Left lung (tissue), 10 donors: ENCODE data around the gene HPS1. TPM values are rescaled to one million over a fixed set of nuclear protein-coding genes. Genes with fewer than 3 reads are reported as not detected.

Experiments
- ATAC-seq: fragments of 200-7000 bp; cut with Tn5 transposase; one replicate; pipeline ENCODE4 v1.9.1; 2020; ENCODE audit warnings: moderate library complexity
- DNase-seq, 4 donors: peaks; one replicate each; pipeline ENCODE4 v3.0.0-alpha.2; 2013 to 2020
- H3K27ac ChIP-seq, 2 donors: fragments of 200-600 bp; sonication (generic) in 1 of 2; one replicate each; pipeline versions ENCODE4 v1.5.0 to v1.8.0; 2020 to 2021
- H3K27me3 ChIP-seq, 2 donors: fragments of 200-600 bp; sonication (generic) in 1 of 2; one replicate each; pipeline versions ENCODE4 v1.5.0 to v1.8.0; 2020 to 2021
- H3K36me3 ChIP-seq, 2 donors: fragments of 200-600 bp; sonication (generic) in 1 of 2; one replicate each; pipeline versions ENCODE4 v1.5.0 to v1.8.0; 2020 to 2021
- H3K4me1 ChIP-seq, 2 donors: fragments of 200-600 bp; one replicate each; pipeline ENCODE4 v1.8.0; 2021
- H3K4me3 ChIP-seq, 2 donors: fragments of 200-600 bp; sonication (generic) in 1 of 2; one replicate each; pipeline versions ENCODE4 v1.5.0 to v1.8.0; 2020 to 2021; ENCODE audit warnings: mild to moderate bottlenecking in 1 of 2
- H3K9me3 ChIP-seq, 2 donors: fragments of 200-600 bp; sonication (generic) in 1 of 2; one replicate each; pipeline versions ENCODE4 v1.5.0 to v1.8.0; 2020 to 2021
- CTCF ChIP-seq, 2 donors: fragments of 200-600 bp; sonication (generic) in 1 of 2; IDR thresholded peaks; one replicate each; pipeline versions ENCODE4 v1.5.0 to v1.8.0; 2021; ENCODE audit warnings: antibody characterized with exemption in 2 of 2
- intact Hi-C, 2 donors: fragments of 100-400 bp; cut with DNase I; formaldehyde crosslinking; loops; one replicate each; pipeline versions ENCODE4 v1.11.2 to v1.14.2; 2022
- polyA plus RNA-seq, 6 donors: library from polyadenylated mRNA; unstranded; fragments of 120-200 nt; gene quantifications; one replicate each; pipeline ENCODE4 v1.2.1, GENCODE V29; 2013; ENCODE audit not compliant: insufficient read length in 6 of 6
- total RNA-seq, 2 donors: library from RNA; stranded (reverse); fragmentation: NEBNext Ultra II Directional; extraction: Animal tissue kit (Norgen Biotek cat#: 25700); gene quantifications; one replicate each; pipeline ENCODE4 v1.2.1, GENCODE V29; 2021
- donor health status: DM: no; HTN: yes; CAD: no.
- donor health status: DM: no; HTN: no; CAD: no.

HPS1 gene
- total and polyA plus RNA-seq, 8 donors: 32.1 to 95.0 (median 36.8) TPM

- peak; percentile 20 for ATAC-seq
- Histone ChIP-seq H3K4me3 (no peak overlapping the region), H3K4me1 (peaks cover 0 to 4% of the 10 kb centered on the region in 2 donors), H3K36me3 (peaks cover 0 to 8% of the 10 kb centered on the region in 2 donors), H3K27me3 (no peaks in the 10 kb centered on the region), H3K9me3 (no peaks in the 10 kb centered on the region), H3K27ac (no peak overlapping the region)
- no peak for TF ChIP-seq CTCF (IDR thresholded peaks at IDR 0.05)
- intact Hi-C loops: no loop called here
- peak in 2 of 4 donors; percentile 69 to 78 for DNase-seq
Observed at GRCh38 chr10:98391578-98391991, 55.1 kb downstream of the HPS1 start.

- DNase-seq: no peak
- intact Hi-C loops: no loop called here
Observed at GRCh38 chr10:98391065-98391464, 55.7 kb downstream of the HPS1 start.

GRCh38 chr10:98390406-98390805 is 56.3 kb downstream of the HPS1 start:
- no peak for TF ChIP-seq CTCF (IDR thresholded peaks at IDR 0.05)
- no peak for DNase-seq
- Histone ChIP-seq H3K9me3 (no peaks in the 10 kb centered on the region), H3K4me3 (no peak overlapping the region), H3K4me1 (peaks cover 0 to 4% of the 10 kb centered on the region in 2 donors), H3K27me3 (no peaks in the 10 kb centered on the region), H3K27ac (no peak overlapping the region), H3K36me3 (peaks cover 0 to 12% of the 10 kb centered on the region in 2 donors)
- ATAC-seq: no peak
- intact Hi-C loops: no loop called here

More at GRCh38 chr10:98391065-98391464, 55.7 kb downstream of the HPS1 start:
- no peaks in the 10 kb centered on the region for H3K9me3 ChIP-seq
- peaks cover 0 to 4% of the 10 kb centered on the region in 2 donors for H3K4me1 ChIP-seq
- H3K4me3 ChIP-seq: no peak overlapping the region
- no peak overlapping the region for H3K27ac ChIP-seq
- no peaks in the 10 kb centered on the region for H3K27me3 ChIP-seq
- TF ChIP-seq CTCF (IDR thresholded peaks at IDR 0.05): no peak
- peaks cover 0 to 9% of the 10 kb centered on the region in 2 donors for H3K36me3 ChIP-seq
- ATAC-seq: no peak

- intact Hi-C loops: no loop called here
Observed at GRCh38 chr10:98389398-98389797, 57.3 kb downstream of the HPS1 start.

GRCh38 chr10:98388101-98388655 is 58.6 kb downstream of the HPS1 start:
- Histone ChIP-seq H3K27ac (no peak overlapping the region), H3K4me3 (no peak overlapping the region), H3K36me3 (peaks cover 0 to 19% of the 10 kb centered on the region in 2 donors), H3K27me3 (no peaks in the 10 kb centered on the region), H3K9me3 (no peaks in the 10 kb centered on the region), H3K4me1 (peaks cover 0 to 4% of the 10 kb centered on the region in 2 donors)
- no peak for DNase-seq
- no peak for TF ChIP-seq CTCF (IDR thresholded peaks at IDR 0.05)
- intact Hi-C loops: no loop called here
- no peak for ATAC-seq

More at GRCh38 chr10:98389398-98389797, 57.3 kb downstream of the HPS1 start:
- H3K4me1 ChIP-seq: peaks cover 0 to 4% of the 10 kb centered on the region in 2 donors
- TF ChIP-seq CTCF (IDR thresholded peaks at IDR 0.05): no peak
- H3K9me3 ChIP-seq: no peaks in the 10 kb centered on the region
- H3K36me3 ChIP-seq: peaks cover 0 to 18% of the 10 kb centered on the region in 2 donors
- no peak overlapping the region for H3K27ac ChIP-seq
- no peak for DNase-seq
- ATAC-seq: no peak
- H3K27me3 ChIP-seq: no peaks in the 10 kb centered on the region
- no peak overlapping the region for H3K4me3 ChIP-seq
